Measurements from ENCODE around the gene TM7SF2.

DNA sequence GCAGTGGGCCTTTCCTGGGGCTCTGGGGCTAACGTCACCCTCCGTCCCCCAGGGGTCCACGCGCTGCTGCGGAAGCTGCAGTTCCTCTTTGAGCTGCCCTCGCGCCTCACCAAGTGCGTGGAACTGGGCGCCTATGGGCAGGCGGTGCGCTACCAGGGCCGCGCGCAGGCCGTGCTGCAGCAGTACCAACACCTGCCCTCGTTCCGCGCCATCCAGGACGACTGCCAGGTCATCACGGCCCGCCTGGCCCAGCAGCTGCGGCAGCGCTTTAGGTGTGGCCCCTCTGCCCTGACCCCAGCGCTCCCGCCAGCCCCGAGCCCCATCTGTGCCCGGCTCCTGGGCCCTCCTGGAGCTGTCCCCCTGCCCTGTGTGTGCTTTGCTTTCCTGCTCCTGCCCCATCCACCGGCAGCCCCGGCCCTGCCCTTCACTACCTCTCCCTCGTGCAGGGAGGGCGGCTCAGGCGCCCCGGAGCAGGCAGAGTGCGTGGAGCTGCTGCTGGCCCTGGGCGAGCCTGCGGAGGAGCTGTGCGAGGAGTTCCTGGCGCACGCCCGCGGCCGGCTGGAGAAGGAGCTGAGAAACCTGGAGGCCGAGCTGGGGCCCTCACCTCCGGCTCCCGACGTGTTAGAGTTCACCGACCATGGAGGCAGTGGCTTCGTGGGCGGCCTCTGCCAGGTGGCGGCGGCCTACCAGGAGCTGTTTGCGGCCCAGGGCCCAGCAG, 3.8 kb upstream of the TM7SF2 start:
- TF ChIP-seq, protein P1, sequence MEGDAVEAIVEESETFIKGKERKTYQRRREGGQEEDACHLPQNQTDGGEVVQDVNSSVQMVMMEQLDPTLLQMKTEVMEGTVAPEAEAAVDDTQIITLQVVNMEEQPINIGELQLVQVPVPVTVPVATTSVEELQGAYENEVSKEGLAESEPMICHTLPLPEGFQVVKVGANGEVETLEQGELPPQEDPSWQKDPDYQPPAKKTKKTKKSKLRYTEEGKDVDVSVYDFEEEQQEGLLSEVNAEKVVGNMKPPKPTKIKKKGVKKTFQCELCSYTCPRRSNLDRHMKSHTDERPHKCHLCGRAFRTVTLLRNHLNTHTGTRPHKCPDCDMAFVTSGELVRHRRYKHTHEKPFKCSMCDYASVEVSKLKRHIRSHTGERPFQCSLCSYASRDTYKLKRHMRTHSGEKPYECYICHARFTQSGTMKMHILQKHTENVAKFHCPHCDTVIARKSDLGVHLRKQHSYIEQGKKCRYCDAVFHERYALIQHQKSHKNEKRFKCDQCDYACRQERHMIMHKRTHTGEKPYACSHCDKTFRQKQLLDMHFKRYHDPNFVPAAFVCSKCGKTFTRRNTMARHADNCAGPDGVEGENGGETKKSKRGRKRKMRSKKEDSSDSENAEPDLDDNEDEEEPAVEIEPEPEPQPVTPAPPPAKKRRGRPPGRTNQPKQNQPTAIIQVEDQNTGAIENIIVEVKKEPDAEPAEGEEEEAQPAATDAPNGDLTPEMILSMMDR (conservative IDR thresholded peaks at IDR 0.05; ENCODE audit: low read depth, low read length) = no peak
- no peak for TF ChIP-seq EZH2 (IDR thresholded peaks at IDR 0.05; ENCODE audit: borderline replicate concordance, low read depth, low read length, poor library complexity, severe bottlenecking)
